HL-60 (cell line): ENCODE results near the gene MALRD1.

ENCODE experiments used
- DNase-seq, 2 experiments: peaks; one replicate each; pipeline ENCODE4 v3.0.0-alpha.2; 2010 to 2020; ENCODE audit warnings: low read depth in 1 of 2, low spot score in 1 of 2
- H3K27ac ChIP-seq: fragments of 250-450 bp; sonication (Bioruptor Pico); replicated peaks from 2 replicates; pipeline ENCODE4 v1.5.1; 2020; ENCODE audit warnings: mild to moderate bottlenecking, moderate library complexity
- H3K27me3 ChIP-seq: fragments of 250-450 bp; sonication (Bioruptor Pico); 2 replicates; pipeline ENCODE4 v1.5.1; 2021; ENCODE audit warnings: mild to moderate bottlenecking, moderate library complexity; ENCODE audit not compliant: insufficient read depth, poor library complexity, severe bottlenecking
- H3K4me3 ChIP-seq: replicated peaks from 2 replicates; pipeline ENCODE4 v1.5.1; 2011; ENCODE audit warnings: mild to moderate bottlenecking, control low read depth, low read length; ENCODE audit not compliant: insufficient read depth
- CTCF ChIP-seq: IDR thresholded peaks from one replicate; pipeline ENCODE4 v1.5.1; 2011; ENCODE audit warnings: low read length, control low read depth, inconsistent platforms; ENCODE audit not compliant: insufficient read depth
- GABPA ChIP-seq: IDR thresholded peaks from 2 replicates; pipeline ENCODE4 v1.6.1; 2012; ENCODE audit warnings: low read depth
- POLR2AphosphoS5 ChIP-seq: IDR thresholded peaks from 2 replicates; pipeline ENCODE4 v1.6.1; 2012; ENCODE audit warnings: low read depth
- REST ChIP-seq: IDR thresholded peaks from 2 replicates; pipeline ENCODE4 v1.6.1; 2012; ENCODE audit warnings: low read depth; ENCODE audit not compliant: insufficient replicate concordance
- SPI1 ChIP-seq: IDR thresholded peaks from 2 replicates; pipeline ENCODE4 v1.6.1; 2012; ENCODE audit warnings: low read depth, mild to moderate bottlenecking, borderline replicate concordance

MALRD1 gene

GRCh38 chr10:19704544-19704943 lies 655.9 kb downstream of the MALRD1 start:
- H3K27ac ChIP-seq: no peak overlapping the region
- no peak for DNase-seq
- no peaks in the 10 kb centered on the region for H3K27me3 ChIP-seq
- TF ChIP-seq SPI1 (no peak), REST (no peak), CTCF (no peak), GABPA (no peak), POLR2AphosphoS5 (no peak)
- no peak overlapping the region for H3K4me3 ChIP-seq

DNA sequence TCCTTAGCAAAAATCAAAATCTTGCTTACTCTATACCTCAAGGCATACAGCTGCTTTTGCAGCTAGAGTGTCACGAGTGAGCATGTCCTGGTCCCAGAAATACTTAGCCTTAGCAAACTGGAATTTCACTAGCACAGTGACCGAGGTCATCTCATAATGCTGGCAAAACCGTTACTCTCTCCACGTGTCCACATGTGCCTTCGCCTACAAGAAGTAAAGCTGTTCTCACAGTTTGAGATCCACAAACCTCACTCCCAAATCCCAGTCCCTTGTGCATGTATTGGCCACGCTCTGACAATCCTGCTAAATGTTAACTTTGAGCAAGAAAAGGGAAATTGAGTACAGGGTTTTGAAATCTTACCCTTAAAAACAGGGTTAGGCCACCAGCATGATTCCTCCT lies 656.6 kb downstream of the MALRD1 start:
- no peak for DNase-seq
- TF ChIP-seq POLR2AphosphoS5: no peak
- no peak for TF ChIP-seq GABPA
- TF ChIP-seq REST: no peak
- no peak for TF ChIP-seq SPI1
- Histone ChIP-seq H3K27ac (no peak overlapping the region), H3K27me3 (no peaks in the 10 kb centered on the region), H3K4me3 (no peak overlapping the region)

DNA sequence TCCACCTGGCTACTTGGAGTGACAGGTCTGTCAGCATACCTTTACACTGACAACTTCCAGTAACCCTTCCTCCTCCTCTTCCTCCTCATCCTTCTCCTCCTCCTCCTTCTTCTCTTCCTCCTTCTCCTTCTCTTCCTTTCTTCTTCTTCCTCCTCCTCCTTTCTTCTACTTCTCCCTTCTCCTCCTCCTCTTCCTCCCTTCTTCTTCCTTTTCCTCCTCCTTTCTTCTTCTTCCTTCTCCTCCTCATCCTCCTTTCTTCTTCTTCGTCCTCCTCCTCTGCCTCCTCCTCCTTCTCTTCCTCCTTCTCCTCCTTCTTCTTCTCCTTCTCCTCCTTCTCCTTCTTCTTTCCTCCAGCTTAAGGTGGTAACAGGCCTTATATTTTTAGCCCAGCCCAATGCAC lies 658.3 kb downstream of the MALRD1 start:
- no peak for TF ChIP-seq SPI1
- TF ChIP-seq REST: no peak
- no peak for TF ChIP-seq GABPA
- TF ChIP-seq POLR2AphosphoS5: no peak
- no peak overlapping the region for H3K27ac ChIP-seq
- DNase-seq: no peak
- H3K27me3 ChIP-seq: no peaks in the 10 kb centered on the region
- no peak overlapping the region for H3K4me3 ChIP-seq

DNA sequence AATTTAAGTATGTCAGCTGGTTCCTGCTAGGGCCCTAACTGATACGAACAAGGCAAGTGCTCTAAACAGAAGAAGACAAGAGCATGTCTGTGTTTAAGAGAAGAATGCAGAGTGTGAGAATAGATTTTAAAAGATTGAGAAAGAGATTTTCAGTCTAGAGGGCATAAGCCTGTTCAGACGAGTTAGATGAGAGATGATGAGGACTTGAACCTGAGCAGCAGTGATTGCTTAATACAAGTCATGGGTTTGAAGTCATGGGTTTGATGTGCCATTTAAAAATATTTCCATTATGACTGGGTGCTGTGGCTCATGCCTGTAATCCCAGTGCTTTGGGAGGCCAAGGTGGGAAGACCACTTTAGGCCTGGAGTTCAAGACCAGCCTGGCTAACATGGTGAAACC lies 658.8 kb downstream of the MALRD1 start:
- no peak overlapping the region for H3K4me3 ChIP-seq
- no peak for DNase-seq
- H3K27me3 ChIP-seq: no peaks in the 10 kb centered on the region
- H3K27ac ChIP-seq: no peak overlapping the region
- TF ChIP-seq CTCF (no peak), GABPA (no peak), SPI1 (no peak), REST (no peak), POLR2AphosphoS5 (no peak)
